Endodermal cell (in vitro differentiated cells): ENCODE measurements around the gene EFCAB6. TPM values are rescaled to one million over a fixed set of nuclear protein-coding genes. Genes with fewer than 3 reads are reported as not detected.

Experiments
- DNase-seq: peaks from one replicate; pipeline ENCODE4 v3.0.0-alpha.2; 2017
- H3K27ac ChIP-seq: 2 replicates; pipeline ENCODE4 v1.5.1; 2013; ENCODE audit warnings: mild to moderate bottlenecking, low read depth, low read length, moderate library complexity
- H3K27me3 ChIP-seq: 2 replicates; pipeline ENCODE4 v1.6.1; 2013; ENCODE audit warnings: mild to moderate bottlenecking, low read length, moderate library complexity; ENCODE audit not compliant: insufficient read depth, control insufficient read depth, poor library complexity, severe bottlenecking
- H3K36me3 ChIP-seq: 2 replicates; pipeline ENCODE4 v1.7.0; 2013; ENCODE audit warnings: mild to moderate bottlenecking, low read length, moderate library complexity; ENCODE audit not compliant: control insufficient read depth, insufficient read depth
- H3K4me1 ChIP-seq: one replicate; pipeline ENCODE4 v1.7.0; 2013; ENCODE audit warnings: low read length; ENCODE audit not compliant: control insufficient read depth, insufficient read depth
- H3K4me3 ChIP-seq: 2 replicates; pipeline ENCODE4 v1.5.1; 2013; ENCODE audit warnings: mild to moderate bottlenecking, low read length, moderate library complexity
- H3K9ac ChIP-seq: 2 replicates; pipeline ENCODE4 v1.6.1; 2013; ENCODE audit warnings: mild to moderate bottlenecking, low read length, moderate library complexity; ENCODE audit not compliant: poor library complexity, severe bottlenecking; ENCODE audit errors: extremely low read depth
- H3K9me3 ChIP-seq: 2 replicates; pipeline ENCODE4 v1.6.1; 2013; ENCODE audit warnings: mild to moderate bottlenecking, low read length, moderate library complexity; ENCODE audit not compliant: control insufficient read depth
- H3K27ac Mint-ChIP-seq: 2 replicates; pipeline ENCODE4 v1.8.0; 2020; ENCODE audit warnings: mixed read lengths
- H3K27me3 Mint-ChIP-seq: 2 replicates; pipeline ENCODE4 v1.8.0; 2021; ENCODE audit warnings: mild to moderate bottlenecking, mixed read lengths; ENCODE audit not compliant: insufficient read depth
- H3K36me3 Mint-ChIP-seq: 2 replicates; pipeline ENCODE4 v1.8.0; 2020; ENCODE audit warnings: low read depth, mixed read lengths
- H3K4me1 Mint-ChIP-seq: 2 replicates; pipeline ENCODE4 v1.8.0; 2020; ENCODE audit warnings: mixed read lengths
- H3K4me3 Mint-ChIP-seq: 2 replicates; pipeline ENCODE4 v1.8.0; 2020; ENCODE audit warnings: mild to moderate bottlenecking, moderate library complexity, mixed read lengths
- H3K9me3 Mint-ChIP-seq: 2 replicates; pipeline ENCODE4 v1.8.0; 2020; ENCODE audit warnings: mild to moderate bottlenecking, mixed read lengths
- CTCF ChIP-seq: fragments of 200-600 bp; sonication (generic); conservative IDR thresholded peaks from 2 replicates; pipeline ENCODE4 v1.5.0; 2021; ENCODE audit warnings: antibody characterized with exemption, mild to moderate bottlenecking
- WGBS, 2 experiments: methylation state at CpG; one replicate each; pipeline versions ENCODE4 v1.1.5 to v1.1.7; 2013; ENCODE audit warnings: missing lambda C conversion rate in 2 of 2, mixed read lengths in 1 of 2; ENCODE audit not compliant: insufficient coverage in 1 of 2, insufficient read length in 1 of 2; 5-methylcytosine and 5-hydroxymethylcytosine counted together
- total RNA-seq, 2 donors: library from RNA; stranded (reverse); fragmentation: NEBNext Ultra II Directional in 1 of 2; extraction: Animal tissue kit (Norgen Biotek cat#: 25700) in 1 of 2; gene quantifications; 2 replicates in 1 of 2; 3 replicates in 1 of 2; pipeline ENCODE4 v1.2.1, GENCODE V29; 2021

The EFCAB6 gene
- total RNA-seq, 2 donors from 2014 or later: 1.8 to 2.0 TPM

GRCh38 chr22:43636086-43636485 lies 176.0 kb downstream of the EFCAB6 start:
- no peaks in the 10 kb centered on the region for H3K27me3 ChIP-seq
- no peaks in the 10 kb centered on the region for H3K4me1 ChIP-seq
- DNase-seq: no peak
- Mint-ChIP-seq H3K9me3 (peaks cover 17% of the 10 kb centered on the region), H3K27me3 (no peaks in the 10 kb centered on the region), H3K4me3 (no peak overlapping the region), H3K36me3 (no peaks in the 10 kb centered on the region), H3K27ac (no peak overlapping the region), H3K4me1 (no peaks in the 10 kb centered on the region)
- H3K4me3 ChIP-seq: no peak overlapping the region
- H3K9ac ChIP-seq: no peak overlapping the region
- WGBS, 2 experiments: 92 to 95% methylated on average over 13 of the region's 13 CpGs
- H3K36me3 ChIP-seq: no peaks in the 10 kb centered on the region
- no peak overlapping the region for H3K27ac ChIP-seq
- H3K9me3 ChIP-seq: peaks cover 10% of the 10 kb centered on the region
- TF ChIP-seq CTCF: no peak

GRCh38 chr22:43635101-43635500 lies 177.0 kb downstream of the EFCAB6 start:
- no peaks in the 10 kb centered on the region for H3K4me1 Mint-ChIP-seq
- no peak overlapping the region for H3K4me3 ChIP-seq
- no peak overlapping the region for H3K27ac ChIP-seq
- TF ChIP-seq CTCF: no peak
- H3K27ac Mint-ChIP-seq: no peak overlapping the region
- WGBS, 2 experiments: 89 to 100% methylated on average over 2 to 9 of the region's 9 CpGs
- no peaks in the 10 kb centered on the region for H3K27me3 ChIP-seq
- no peaks in the 10 kb centered on the region for H3K36me3 Mint-ChIP-seq
- no peak overlapping the region for H3K9ac ChIP-seq
- peaks cover 14% of the 10 kb centered on the region for H3K9me3 Mint-ChIP-seq
- no peaks in the 10 kb centered on the region for H3K27me3 Mint-ChIP-seq
- no peak overlapping the region for H3K4me3 Mint-ChIP-seq
- H3K9me3 ChIP-seq: peaks cover 10% of the 10 kb centered on the region
- H3K4me1 ChIP-seq: no peaks in the 10 kb centered on the region
- no peaks in the 10 kb centered on the region for H3K36me3 ChIP-seq
- no peak for DNase-seq

GRCh38 chr22:43634316-43634715 lies 177.8 kb downstream of the EFCAB6 start:
- H3K27ac Mint-ChIP-seq: no peak overlapping the region
- 88 to 100% methylated on average over 1 to 3 of the region's 4 CpGs for WGBS, 2 experiments
- Histone ChIP-seq H3K27ac (no peak overlapping the region), H3K4me1 (no peaks in the 10 kb centered on the region), H3K9ac (no peak overlapping the region), H3K27me3 (no peaks in the 10 kb centered on the region), H3K9me3 (peaks cover 4% of the 10 kb centered on the region), H3K4me3 (no peak overlapping the region), H3K36me3 (no peaks in the 10 kb centered on the region)
- no peaks in the 10 kb centered on the region for H3K27me3 Mint-ChIP-seq
- no peaks in the 10 kb centered on the region for H3K36me3 Mint-ChIP-seq
- H3K4me1 Mint-ChIP-seq: no peaks in the 10 kb centered on the region
- TF ChIP-seq CTCF: no peak
- peaks cover 6% of the 10 kb centered on the region for H3K9me3 Mint-ChIP-seq
- DNase-seq: no peak
- H3K4me3 Mint-ChIP-seq: no peak overlapping the region
